ENCODE data around the gene TMEM184A. TPM values are rescaled to one million over a fixed set of nuclear protein-coding genes. Genes with fewer than 3 reads are reported as not detected.

The TMEM184A gene
- total and polyA plus RNA-seq, 10 of the 15 experiments (the other 5 are each of a cell fraction or from before 2014, with no cell fraction given): 0.04 to 0.15 TPM; not detected in 8

DNA sequence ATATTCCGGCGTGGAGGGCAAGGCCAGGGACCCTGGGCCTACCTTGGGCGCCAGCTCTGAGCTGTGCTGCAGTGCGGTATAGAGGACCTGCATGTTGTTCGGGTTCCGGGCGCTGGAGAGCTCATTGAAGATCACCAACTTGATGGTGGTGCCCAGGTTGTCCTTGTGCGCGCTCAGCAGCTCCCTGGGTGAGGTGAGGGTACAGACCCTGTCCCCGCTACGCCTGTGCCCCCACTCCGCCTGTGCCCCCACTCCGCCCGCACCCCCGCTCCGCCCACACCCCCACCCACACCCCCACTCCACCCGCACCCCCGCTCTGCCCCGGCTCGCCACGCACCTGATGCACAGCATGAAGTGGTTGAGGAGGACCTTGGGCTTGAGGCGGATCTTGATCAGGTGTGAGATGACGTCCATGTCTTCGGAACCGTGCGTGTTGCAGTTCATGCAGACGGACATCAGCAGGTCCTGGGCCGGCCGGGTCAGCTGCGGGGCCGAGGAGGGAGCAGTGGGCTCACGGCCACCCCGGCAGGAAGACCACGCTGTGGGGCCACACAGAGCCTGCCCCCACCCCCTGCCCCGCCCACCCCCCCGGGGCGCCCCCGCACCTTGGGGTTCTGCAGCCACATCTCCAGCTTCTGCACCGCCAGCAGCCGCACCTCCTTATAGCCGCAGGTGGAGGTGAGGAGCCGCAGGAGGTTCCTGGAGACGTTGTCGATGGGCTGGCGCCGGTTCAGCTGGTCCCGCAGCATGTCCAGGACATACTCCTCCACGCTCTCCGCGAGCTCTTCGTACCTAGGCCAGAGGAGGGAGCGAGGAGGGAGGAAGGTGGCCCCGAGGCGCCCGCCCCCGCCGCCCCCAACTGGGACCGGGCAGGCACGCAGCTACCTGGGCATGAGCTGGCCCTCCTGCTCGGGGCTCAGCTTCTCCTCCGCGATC, 57.4 kb downstream of the TMEM184A start:
- no peak overlapping the region for H3K4me2 ChIP-seq (ENCODE audit: control insufficient read depth, insufficient read depth)
- no peak overlapping the region for H3K27ac ChIP-seq (ENCODE audit: control insufficient read depth, insufficient read depth)
- ChIA-PET CTCF (interaction anchor here (1.9 kb wide), 1 partner anchor 25 kb away, joined by 7 read pairs; no protein-coding TSS in a partner anchor), RAD21 (ENCODE audit: unreplicated experiment) (no interaction called here), SMC1A (ENCODE audit: uncharacterized antibody, unreplicated experiment) (no interaction called here), POLR2A (no interaction called here)
- H3K79me2 ChIP-seq (ENCODE audit: control insufficient read depth, insufficient read depth, low read length): peaks cover 12% of the 10 kb centered on the region
- TF ChIP-seq, protein P1, sequence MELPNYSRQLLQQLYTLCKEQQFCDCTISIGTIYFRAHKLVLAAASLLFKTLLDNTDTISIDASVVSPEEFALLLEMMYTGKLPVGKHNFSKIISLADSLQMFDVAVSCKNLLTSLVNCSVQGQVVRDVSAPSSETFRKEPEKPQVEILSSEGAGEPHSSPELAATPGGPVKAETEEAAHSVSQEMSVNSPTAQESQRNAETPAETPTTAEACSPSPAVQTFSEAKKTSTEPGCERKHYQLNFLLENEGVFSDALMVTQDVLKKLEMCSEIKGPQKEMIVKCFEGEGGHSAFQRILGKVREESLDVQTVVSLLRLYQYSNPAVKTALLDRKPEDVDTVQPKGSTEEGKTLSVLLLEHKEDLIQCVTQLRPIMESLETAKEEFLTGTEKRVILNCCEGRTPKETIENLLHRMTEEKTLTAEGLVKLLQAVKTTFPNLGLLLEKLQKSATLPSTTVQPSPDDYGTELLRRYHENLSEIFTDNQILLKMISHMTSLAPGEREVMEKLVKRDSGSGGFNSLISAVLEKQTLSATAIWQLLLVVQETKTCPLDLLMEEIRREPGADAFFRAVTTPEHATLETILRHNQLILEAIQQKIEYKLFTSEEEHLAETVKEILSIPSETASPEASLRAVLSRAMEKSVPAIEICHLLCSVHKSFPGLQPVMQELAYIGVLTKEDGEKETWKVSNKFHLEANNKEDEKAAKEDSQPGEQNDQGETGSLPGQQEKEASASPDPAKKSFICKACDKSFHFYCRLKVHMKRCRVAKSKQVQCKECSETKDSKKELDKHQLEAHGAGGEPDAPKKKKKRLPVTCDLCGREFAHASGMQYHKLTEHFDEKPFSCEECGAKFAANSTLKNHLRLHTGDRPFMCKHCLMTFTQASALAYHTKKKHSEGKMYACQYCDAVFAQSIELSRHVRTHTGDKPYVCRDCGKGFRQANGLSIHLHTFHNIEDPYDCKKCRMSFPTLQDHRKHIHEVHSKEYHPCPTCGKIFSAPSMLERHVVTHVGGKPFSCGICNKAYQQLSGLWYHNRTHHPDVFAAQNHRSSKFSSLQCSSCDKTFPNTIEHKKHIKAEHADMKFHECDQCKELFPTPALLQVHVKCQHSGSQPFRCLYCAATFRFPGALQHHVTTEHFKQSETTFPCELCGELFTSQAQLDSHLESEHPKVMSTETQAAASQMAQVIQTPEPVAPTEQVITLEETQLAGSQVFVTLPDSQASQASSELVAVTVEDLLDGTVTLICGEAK (IDR thresholded peaks at IDR 0.05; ENCODE audit: borderline replicate concordance): no peak
- TF ChIP-seq MTA2 (IDR thresholded peaks at IDR 0.05; ENCODE audit: low read depth) (no peak), CBX5 (IDR thresholded peaks at IDR 0.05; ENCODE audit: low read depth) (no peak), SP1 (IDR thresholded peaks at IDR 0.05; ENCODE audit: low read depth, low read length) (no peak), NRF1 (conservative IDR thresholded peaks at IDR 0.05; ENCODE audit: low read depth, low read length) (no peak), FOXM1 (IDR thresholded peaks at IDR 0.05; ENCODE audit: low read depth, low read length) (no peak), RAD51 (IDR thresholded peaks at IDR 0.05) (no peak)
- TF ChIP-seq, protein P2, sequence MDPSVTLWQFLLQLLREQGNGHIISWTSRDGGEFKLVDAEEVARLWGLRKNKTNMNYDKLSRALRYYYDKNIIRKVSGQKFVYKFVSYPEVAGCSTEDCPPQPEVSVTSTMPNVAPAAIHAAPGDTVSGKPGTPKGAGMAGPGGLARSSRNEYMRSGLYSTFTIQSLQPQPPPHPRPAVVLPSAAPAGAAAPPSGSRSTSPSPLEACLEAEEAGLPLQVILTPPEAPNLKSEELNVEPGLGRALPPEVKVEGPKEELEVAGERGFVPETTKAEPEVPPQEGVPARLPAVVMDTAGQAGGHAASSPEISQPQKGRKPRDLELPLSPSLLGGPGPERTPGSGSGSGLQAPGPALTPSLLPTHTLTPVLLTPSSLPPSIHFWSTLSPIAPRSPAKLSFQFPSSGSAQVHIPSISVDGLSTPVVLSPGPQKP (IDR thresholded peaks at IDR 0.05; ENCODE audit: low read depth, low read length): no peak
- TF ChIP-seq, protein P3, sequence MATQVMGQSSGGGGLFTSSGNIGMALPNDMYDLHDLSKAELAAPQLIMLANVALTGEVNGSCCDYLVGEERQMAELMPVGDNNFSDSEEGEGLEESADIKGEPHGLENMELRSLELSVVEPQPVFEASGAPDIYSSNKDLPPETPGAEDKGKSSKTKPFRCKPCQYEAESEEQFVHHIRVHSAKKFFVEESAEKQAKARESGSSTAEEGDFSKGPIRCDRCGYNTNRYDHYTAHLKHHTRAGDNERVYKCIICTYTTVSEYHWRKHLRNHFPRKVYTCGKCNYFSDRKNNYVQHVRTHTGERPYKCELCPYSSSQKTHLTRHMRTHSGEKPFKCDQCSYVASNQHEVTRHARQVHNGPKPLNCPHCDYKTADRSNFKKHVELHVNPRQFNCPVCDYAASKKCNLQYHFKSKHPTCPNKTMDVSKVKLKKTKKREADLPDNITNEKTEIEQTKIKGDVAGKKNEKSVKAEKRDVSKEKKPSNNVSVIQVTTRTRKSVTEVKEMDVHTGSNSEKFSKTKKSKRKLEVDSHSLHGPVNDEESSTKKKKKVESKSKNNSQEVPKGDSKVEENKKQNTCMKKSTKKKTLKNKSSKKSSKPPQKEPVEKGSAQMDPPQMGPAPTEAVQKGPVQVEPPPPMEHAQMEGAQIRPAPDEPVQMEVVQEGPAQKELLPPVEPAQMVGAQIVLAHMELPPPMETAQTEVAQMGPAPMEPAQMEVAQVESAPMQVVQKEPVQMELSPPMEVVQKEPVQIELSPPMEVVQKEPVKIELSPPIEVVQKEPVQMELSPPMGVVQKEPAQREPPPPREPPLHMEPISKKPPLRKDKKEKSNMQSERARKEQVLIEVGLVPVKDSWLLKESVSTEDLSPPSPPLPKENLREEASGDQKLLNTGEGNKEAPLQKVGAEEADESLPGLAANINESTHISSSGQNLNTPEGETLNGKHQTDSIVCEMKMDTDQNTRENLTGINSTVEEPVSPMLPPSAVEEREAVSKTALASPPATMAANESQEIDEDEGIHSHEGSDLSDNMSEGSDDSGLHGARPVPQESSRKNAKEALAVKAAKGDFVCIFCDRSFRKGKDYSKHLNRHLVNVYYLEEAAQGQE (IDR thresholded peaks at IDR 0.05; ENCODE audit: low read depth, low read length): no peak
- intact Hi-C loops (cut with micrococcal nuclease; ENCODE audit: unreplicated experiment) (no loop called here), in situ Hi-C loops (cut with MboI) (no loop called here)
- no peak for ATAC-seq
- 98% methylated on average over 44 of the region's 62 CpGs for WGBS (ENCODE audit: insufficient coverage, insufficient replicate concordance, low lambda C conversion rate, missing lambda C conversion rate)
- H3K36me3 ChIP-seq (ENCODE audit: control insufficient read depth in 2 of 2, insufficient read depth in 2 of 2, low read length in 1 of 2): peaks cover 0 to 16% of the 10 kb centered on the region in 2 experiments; a peak in 2 of 4 replicates
- no peaks in the 10 kb centered on the region; the same call in 1 of the 2 replicates for H4K20me1 ChIP-seq (ENCODE audit: control insufficient read depth, insufficient read depth)
- peaks cover 11% of the 10 kb centered on the region for H3K4me1 ChIP-seq (ENCODE audit: control insufficient read depth, insufficient read depth, low read length)
- no peak overlapping the region for H3K9ac ChIP-seq (ENCODE audit: control insufficient read depth, insufficient read depth, low read length)
- H3K4me3 ChIP-seq: no peak overlapping the region
- FAIRE-seq: no peak
- no peaks in the 10 kb centered on the region for H3K9me3 ChIP-seq (replicated peaks; ENCODE audit: control insufficient read depth, insufficient read depth, low read length)
- no peaks in the 10 kb centered on the region for H3K27me3 ChIP-seq (replicated peaks in 1 of 2; ENCODE audit: control insufficient read depth in 2 of 2, insufficient read depth in 2 of 2, low read length in 1 of 2)
- H2AFZ ChIP-seq (ENCODE audit: control insufficient read depth, low read depth, low read length): no peak overlapping the region
- DNase-seq (ENCODE audit: low read depth, low spot score): no peak
- BruUV-seq (replicated peaks): no TSS peak

Data from GM12878 (cell line).